ENCODE data around the gene TGFB2.

Gene TGFB2

GRCh38 chr1:218467101-218468072, 122.3 kb downstream of the TGFB2 start:
- no peak for DNase-seq

DNA sequence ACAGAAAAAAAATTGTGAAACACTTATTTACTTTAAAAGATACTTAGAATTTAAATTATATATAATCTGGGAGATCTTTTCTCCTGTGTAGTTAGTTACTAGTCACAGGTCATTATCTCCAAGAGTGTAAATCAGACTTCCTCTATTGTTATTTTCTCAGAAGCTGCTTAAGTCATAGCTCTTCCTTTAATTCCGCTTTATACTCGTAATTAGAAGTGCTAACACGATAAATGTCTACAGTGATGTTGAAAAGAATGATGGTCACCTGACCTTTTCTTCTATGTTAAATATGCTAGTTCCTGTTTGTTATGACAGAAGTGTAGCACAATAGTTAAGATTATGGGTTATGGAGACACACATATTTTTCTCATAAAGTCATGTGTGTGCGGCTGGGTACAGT, 123.6 kb downstream of the TGFB2 start:
- DNase-seq = peak; percentile 15

DNA sequence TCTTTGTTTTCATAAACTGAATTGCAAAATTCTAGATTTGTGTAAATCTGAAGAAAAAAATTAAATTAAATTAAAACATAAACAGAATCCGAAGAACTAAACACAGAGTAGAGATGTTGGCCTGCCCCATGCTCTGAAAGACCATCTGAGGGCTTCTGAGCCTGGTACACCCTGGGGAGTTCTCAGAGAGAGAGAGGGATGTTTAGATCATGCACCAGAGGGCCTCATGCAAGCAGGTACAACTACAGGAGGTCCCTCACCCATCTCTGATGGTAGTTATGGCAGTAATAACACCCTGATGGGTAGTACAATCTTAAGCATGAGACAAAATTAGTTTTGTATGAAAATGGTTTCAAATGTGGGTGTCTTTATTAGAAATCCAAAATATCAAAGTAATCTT, 127.7 kb downstream of the TGFB2 start:
- no peak for DNase-seq

- DNase-seq = no peak
Measured at GRCh38 chr1:218473522-218473921, 128.4 kb downstream of the TGFB2 start.

- no peak for DNase-seq
Measured at GRCh38 chr1:218474128-218474527, 129.0 kb downstream of the TGFB2 start.

GRCh38 chr1:218475275-218475674, 130.1 kb downstream of the TGFB2 start:
- no peak for DNase-seq

DNA sequence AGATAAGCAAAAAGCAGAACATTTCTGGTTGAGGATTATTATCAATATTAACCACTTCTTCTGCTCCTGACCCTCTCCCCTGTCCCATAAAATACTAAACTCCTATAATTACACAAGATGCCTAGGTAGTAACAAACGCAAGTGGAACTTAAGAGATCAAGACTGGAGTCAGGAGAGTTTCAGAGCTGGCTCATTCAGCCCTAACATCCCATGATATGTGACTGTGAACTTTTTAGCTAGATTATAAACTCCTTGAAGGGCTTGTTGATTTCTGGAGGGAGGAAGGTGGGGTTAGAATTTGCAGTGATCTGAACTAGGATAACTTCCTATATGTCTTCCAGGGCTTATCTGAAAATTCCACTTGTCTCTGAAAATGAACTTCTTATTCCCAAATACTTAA, 130.6 kb downstream of the TGFB2 start:
- no peak for DNase-seq

- no peak for DNase-seq
Measured at GRCh38 chr1:218476385-218476784, 131.2 kb downstream of the TGFB2 start.

- DNase-seq = no peak
Measured at GRCh38 chr1:218478336-218478735, 133.2 kb downstream of the TGFB2 start.

DNA sequence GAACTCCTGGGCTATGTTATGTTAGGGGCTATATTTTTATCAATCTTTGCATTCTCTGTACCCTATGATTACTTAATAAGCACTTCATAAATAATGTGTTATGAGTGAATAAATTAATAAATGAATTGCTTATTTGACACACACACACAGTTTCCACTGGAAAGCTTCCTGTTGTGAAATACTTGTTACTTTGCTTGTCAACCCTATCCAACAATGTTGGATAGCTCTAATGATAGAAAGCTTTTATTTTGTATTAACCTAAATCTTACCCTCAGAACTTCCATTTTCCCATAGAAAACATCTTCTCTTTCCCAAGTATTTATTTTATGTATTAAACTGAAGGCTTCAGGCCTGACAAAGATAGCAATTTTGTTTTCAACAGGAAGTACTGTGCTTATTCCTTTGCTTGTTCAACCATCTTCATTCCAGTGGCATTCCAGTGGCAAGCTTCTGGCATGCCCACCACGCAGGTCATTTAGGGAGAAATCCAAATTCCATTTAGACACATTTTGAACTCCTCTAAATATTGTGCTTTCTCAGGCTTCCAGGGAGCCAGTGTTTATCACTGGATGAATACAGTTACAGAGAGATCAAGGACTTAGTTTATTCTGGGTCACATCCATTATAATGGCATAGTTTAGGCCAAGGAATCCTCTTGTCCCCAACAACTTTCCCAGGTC, 134.4 kb downstream of the TGFB2 start:
- no peak for DNase-seq

DNA sequence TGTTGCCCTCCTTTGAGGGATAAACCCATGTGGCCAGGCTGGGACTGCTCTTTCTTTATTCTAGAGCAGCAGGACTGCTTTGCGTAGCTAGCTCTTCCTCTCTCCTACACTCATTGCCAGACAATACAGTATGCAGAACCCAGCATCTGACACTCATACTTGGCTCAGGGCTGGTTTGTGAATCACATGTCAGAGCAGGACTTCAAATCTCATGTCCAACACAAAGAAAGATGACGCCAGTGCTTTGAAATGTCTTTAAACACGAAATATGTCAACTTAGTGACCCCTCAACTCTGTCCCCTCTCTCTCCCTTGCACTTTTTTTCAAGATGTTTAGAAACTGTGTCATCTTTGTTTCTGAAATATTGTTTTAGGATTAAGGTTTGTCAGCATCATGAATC, 135.0 kb downstream of the TGFB2 start:
- DNase-seq = no peak

DNA sequence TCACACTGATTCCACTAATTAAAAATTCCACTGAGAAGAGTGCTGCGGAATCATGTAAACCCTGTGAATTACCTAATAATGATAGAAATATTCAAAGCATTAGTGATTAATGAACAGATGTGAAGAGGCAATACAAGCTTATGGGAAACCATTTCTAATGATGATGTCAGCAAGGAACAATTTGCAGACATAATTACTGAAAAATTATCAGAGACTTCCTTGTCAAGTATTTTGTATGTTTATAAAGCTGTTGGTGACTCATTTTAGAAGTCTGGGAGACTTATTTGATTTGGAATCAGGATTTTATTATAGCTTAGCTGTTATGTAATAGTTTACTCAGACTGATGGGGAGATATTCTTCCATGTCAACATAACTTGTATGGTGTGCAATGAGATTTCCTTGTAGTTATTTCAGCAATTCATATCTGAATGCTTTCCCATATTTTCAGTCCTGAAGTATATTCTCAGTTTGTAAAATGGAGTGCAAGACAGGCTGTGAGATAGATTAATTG, 135.5 kb downstream of the TGFB2 start:
- no peak for DNase-seq

DNA sequence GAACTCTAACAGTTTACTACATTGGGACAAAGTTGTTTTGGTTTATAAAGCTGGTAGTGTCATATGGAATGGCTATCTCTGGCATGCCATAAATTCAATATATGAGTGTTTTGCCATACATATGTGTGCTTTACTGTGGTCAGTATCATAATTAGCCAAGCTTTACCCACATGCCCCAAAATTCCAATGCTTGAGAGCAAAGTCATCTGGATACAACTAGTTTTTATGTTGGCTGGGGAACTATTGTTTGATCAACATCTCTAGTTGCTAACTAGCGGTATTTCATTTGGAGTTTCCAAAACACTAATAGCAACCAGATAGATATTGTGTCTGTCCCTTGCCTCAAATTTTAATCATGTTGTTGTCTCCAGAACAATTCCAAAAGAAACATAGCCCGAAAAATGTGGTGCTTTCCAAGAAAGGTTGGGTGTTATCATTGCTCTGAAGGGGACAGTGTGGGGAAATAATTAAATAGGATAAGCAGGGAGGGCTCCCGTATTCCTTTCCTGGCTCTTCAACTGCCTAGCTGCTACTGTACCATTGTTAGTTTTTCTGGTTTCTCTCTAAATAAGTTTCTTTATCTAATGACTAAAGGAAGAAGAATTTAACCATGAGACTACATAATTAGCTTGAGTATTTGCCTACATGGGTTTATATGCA, 136.1 kb downstream of the TGFB2 start:
- no peak for DNase-seq

DNA sequence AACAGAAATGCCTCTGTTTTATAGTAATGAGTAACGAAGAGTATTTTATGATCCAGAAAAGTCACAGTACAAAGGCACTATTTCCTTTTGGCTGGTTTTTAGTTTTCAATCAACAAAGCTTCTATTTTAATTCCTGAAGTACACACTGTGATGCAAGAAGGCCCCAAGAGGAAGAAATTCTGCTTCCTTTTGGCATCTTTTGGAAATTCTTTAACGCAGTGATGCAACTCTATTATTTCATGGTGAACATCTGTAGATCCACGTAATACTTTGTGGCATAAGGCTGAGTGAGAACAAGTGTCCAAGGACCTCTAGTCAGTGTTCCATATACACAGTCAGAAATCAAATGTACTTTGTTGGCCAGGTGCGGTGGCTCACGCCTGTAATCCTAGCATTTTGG, 137.5 kb downstream of the TGFB2 start:
- no peak for DNase-seq

- DNase-seq = no peak
Measured at GRCh38 chr1:218485241-218485928, 140.2 kb downstream of the TGFB2 start.

GRCh38 chr1:218488531-218488930, 143.4 kb downstream of the TGFB2 start:
- DNase-seq = no peak

DNA sequence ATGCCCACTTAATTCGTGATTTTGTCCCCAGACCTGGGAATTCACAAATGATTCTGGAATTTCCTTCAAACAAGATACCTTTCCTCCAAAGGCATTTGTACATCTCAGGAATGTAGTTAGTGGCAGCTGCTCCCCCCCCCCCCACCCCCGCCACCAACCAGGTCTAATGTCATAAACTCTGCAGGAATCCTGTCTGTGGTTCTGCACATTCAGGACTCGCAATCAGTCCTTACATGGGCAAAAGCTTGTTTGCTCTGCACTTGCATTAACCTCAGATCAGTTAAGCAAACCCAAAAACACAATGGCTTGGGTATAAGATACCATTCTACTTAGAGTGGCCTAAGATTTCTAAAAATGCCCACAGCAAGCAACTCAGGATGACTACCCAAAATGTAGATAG, 143.8 kb downstream of the TGFB2 start:
- no peak for DNase-seq

DNA sequence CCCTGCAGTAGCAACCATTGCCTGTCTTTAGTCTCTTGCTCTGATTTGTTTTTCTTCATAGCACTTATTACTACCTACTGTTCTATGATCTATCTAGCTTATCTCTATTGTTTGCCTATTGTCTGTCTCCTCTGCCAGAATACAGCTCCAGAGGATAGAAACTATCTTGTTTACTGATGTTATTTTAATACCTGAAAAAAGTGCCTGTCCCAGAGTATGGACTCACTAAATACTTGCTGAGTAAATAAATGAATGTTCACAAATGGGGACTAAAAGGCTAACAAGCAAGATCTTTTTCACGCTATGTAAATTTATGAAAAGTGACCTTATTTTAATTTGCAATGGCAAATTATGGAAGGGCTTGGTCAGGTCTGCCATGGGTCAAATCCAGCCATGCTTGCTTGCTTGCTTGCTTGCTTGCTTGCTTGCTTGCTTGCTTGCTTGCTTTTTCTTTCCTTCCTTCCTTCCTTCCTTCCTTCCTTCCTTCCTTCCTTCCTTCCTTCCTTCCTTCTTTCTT, 145.3 kb downstream of the TGFB2 start:
- no peak for DNase-seq

GRCh38 chr1:218492874-218493273, 147.7 kb downstream of the TGFB2 start:
- no peak for DNase-seq

DNA sequence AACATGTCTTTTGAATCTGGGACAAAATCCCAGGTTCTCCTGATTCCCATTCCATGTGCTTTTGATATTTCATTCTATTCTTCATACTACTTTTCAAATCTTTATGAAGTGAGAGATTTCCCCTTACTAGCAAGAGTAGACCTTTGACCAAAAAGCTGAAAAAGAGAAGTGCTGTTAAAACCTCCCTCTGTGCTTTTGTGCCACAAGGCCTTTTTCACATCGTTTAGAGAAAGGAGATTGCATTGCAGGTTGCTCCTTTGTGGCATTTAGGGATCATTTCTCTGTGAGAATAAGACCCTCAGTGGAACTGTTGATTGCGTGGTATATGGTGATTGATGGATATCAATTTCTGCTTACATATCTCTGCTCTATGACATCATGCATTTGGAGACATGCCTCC, 148.8 kb downstream of the TGFB2 start:
- DNase-seq = no peak

All from KG1 (cell line).